GM21576 (cell line): Measurements from ENCODE around the gene PKDREJ.

Experiments
- ATAC-seq: cut with Tn5 transposase; IDR thresholded peaks from one replicate; pipeline ENCODE4 v1.9.1; 2021; ENCODE audit warnings: mild to moderate bottlenecking, moderate library complexity; ENCODE audit not compliant: unreplicated experiment

PKDREJ gene

DNA sequence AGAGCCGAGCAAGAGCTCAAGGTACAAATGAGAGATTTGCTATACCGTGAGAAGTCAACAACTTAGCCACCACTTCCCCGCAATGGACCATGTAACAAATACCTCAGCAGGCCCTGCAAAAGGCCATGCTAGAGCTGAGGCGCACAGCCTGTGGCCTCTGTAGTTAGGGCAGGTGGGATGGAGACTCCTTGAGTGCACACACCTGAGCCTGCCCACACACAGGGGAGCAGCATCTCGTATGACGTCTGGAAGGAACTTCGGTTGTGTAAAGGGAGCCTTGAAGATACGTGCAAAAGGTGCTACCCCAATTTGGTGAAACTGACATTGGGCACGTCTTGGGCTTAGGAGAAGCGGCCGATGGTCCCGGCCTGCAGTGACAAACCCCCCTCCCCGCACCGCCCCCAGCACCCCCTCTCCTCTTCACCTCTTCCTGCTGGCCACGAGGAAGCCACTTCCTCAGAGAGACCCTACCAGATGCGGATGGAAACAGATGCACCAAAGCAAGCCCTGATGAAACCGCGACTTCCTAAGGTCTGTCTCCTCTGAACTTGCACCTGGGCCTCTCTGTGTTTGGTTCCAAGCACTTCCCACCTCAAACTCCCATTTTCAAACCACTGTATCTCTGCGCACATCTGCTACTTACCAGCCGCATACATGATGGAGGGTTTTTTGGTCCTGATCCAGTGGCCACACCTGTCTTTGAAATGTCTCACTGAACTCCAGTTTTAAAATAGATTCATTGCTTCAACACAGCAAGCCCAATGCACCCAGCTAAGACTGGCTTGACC, 23.7 kb downstream of the PKDREJ start:
- ATAC-seq, result no peak

DNA sequence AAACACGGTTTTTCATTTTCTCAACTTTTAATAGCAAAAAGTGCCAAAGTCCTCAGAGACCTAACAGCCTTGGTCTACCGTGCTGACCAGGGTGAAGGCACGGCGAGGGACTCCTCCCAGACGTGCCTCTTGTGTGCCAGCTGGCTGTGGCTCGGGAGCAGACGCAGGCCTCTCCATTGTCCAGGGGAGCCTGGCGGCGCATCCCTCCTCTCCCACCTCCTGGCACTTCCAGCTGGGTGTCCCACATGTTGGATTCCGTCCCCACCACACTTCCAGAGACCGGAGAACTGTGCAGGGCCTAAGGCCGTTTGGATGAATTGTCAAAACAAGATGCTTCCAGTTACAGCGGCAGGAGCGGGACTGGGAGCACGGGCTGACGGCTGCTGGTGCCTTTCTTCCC, 24.6 kb downstream of the PKDREJ start:
- no peak for ATAC-seq

- no peak for ATAC-seq
These were observed 25.6 kb downstream of the PKDREJ start for GRCh38 chr22:46237453-46238124.

- ATAC-seq, result no peak
These were observed 28.2 kb downstream of the PKDREJ start for GRCh38 chr22:46234969-46235368.

DNA sequence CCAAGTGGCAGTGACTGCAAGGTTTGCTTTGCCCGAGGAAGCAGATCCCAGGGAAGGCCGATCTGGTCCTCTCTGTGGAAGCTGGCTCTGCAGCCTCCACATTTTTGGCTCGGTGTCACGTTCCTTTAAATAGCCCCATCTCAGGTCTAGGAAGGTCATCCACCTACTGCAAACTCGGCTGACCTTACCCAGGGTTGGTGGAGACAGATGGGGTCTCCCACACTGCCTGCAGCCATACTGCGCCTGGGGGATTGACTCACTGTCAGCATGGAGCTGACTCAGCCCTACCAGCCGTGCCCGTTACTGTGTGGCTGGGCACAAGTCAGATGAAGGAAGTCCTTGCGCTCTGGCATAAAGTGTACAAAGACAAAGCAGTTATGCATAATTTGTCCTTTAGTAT, 29.9 kb downstream of the PKDREJ start:
- ATAC-seq, result no peak

DNA sequence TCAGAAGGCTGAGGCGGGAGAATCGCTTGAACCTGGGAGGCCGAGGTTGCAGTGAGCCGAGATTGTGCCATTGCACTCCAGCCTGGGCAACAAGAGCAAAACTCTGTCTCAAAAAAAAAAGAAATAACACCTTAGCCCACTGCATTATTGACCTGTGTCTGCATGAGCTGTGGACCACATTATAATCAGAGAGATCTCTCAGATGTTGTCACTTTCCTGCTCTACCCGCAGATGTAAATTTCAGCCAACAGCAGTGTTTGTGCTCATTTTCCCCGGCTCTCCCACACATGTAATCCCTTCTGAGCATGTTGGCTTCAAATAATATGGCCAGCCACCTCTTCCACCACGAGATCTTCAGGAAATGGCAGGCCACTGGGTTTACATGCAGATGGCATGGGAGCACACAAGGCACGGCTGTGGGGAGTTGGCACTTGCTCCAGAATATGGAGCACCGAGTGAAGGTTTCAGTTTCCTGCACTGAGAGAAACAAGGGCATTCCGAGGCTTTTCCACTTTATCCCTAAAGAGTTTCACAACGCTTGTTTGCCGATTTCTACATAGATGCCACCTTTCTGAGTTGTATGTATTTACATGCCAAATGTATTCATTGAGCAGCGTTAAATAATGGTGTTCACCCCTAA, 32.8 kb downstream of the PKDREJ start:
- no peak for ATAC-seq

GRCh38 chr22:46229701-46230100, 33.4 kb downstream of the PKDREJ start:
- no peak for ATAC-seq

GRCh38 chr22:46226577-46226976, 36.6 kb downstream of the PKDREJ start:
- no peak for ATAC-seq

DNA sequence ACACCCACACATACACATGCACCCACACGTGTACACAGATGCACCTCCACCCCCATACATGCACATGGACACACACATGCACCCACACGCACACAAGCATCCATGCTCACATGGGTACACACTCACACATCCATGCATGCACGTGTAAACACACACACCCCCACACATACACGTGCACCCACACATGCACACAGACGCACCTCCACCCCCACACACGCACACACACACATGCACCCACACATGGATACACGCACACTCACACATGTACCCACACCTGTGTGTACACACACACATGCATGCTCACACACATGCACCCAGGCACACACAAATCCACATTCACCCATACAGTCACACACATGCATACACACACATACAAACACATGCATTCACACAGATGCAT, 37.5 kb downstream of the PKDREJ start:
- no peak for ATAC-seq

GRCh38 chr22:46224898-46225290, 38.2 kb downstream of the PKDREJ start:
- ATAC-seq, result no peak

GRCh38 chr22:46224044-46224897, 38.9 kb downstream of the PKDREJ start:
- no peak for ATAC-seq

DNA sequence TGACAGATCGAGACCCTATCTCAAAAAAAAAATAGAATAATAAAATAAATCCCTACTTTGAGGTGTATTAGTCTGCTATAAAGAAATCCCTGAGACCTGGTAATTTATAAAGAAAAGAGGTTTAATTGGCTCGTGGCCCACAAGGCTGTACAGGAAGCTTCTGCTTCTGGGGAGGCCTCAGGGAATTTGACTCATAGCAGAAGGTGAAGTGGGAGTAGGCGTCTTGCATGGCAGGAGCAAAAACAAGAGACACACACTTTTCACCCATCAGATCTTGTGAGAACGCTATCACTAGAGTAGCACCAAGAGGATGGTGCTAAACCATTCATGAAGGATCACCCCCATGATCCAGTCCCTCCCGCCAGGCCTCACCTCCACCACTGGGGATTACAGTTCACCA, 42.2 kb downstream of the PKDREJ start:
- ATAC-seq, result no peak

GRCh38 chr22:46219636-46220035, 43.5 kb downstream of the PKDREJ start:
- no peak for ATAC-seq

DNA sequence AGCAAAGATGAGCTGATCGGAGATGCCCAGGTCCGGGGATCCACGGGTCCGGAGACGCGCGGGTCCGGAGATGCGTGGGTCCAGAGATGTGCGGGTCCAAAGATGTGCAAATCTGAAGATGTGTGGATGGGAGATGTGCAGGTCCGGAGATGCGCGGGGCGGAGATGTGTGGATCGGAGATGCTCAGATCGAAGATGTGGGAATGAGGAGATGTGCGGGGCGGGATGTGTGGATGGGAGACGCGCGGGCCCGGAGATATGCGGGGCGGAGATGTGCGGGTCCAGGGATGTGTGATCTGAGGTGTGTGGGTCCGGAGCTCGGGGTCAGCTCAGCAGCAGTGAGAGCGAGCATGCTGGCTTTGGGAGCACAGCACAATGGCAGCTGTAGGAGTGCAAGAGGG, 48.5 kb downstream of the PKDREJ start:
- ATAC-seq, result no peak

GRCh38 chr22:46214149-46214548, 49.0 kb downstream of the PKDREJ start:
- ATAC-seq, result no peak

DNA sequence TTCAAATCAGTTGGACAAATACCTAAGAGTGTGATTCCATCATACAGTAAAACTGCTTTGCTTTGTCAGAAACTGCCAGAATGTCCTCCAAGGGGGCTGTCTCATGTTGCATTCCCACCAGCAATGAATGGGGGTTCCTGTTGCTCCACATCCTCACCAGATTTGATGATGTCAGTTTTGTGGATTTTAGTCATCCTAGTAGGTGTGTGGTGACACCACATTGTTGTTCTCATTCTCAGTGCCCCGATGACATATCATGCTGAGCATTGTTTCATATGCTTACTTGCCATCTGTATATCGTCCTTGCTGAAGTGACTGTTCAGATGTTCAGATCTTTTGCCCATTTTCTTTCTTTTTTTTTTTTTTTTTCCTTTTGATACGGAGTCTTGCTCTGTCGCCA, 50.1 kb downstream of the PKDREJ start:
- ATAC-seq, result no peak

DNA sequence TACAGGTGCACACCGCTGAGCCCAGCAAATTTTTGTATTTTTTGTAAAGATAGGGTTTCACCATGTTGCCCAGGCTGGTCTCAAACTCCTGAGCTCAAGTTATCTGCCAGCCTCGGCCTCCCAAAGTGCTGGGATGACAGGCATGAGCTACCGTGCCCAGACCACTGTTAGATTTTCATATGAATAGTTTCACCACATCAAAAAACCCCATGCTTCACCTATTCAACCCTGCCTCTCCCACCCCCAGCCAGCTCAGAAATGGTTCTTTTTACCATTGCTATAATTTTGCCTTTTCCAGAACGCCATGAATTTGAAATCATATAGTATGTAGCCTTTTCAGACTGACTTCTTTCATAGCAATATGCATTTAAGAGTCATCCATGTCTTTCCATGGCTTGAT, 50.9 kb downstream of the PKDREJ start:
- ATAC-seq, result no peak

- ATAC-seq, result no peak
These were observed 53.9 kb downstream of the PKDREJ start for GRCh38 chr22:46209262-46209661.
